OCI-LY7 (cell line): ENCODE results near the gene FBLN5.

Experiments
- EZH2phosphoT487 ChIP-seq: fragments of 200-600 bp; sonication (generic); IDR thresholded peaks from 2 replicates; pipeline ENCODE4 v1.6.1; 2018; ENCODE audit warnings: low read depth, borderline replicate concordance, mild to moderate bottlenecking, mixed run types, antibody characterized with exemption, low read length, moderate library complexity, mixed read lengths
- TF ChIP-seq, protein P1 (sequence below): fragments of 200-600 bp; sonication (generic); conservative IDR thresholded peaks from 2 replicates; pipeline ENCODE4 v1.5.1; 2014; ENCODE audit warnings: mild to moderate bottlenecking, antibody characterized with exemption, low read length, moderate library complexity, mixed read lengths

GRCh38 chr14:91940209-91940608 lies 7.3 kb downstream of the FBLN5 start:
- TF ChIP-seq, protein P1, sequence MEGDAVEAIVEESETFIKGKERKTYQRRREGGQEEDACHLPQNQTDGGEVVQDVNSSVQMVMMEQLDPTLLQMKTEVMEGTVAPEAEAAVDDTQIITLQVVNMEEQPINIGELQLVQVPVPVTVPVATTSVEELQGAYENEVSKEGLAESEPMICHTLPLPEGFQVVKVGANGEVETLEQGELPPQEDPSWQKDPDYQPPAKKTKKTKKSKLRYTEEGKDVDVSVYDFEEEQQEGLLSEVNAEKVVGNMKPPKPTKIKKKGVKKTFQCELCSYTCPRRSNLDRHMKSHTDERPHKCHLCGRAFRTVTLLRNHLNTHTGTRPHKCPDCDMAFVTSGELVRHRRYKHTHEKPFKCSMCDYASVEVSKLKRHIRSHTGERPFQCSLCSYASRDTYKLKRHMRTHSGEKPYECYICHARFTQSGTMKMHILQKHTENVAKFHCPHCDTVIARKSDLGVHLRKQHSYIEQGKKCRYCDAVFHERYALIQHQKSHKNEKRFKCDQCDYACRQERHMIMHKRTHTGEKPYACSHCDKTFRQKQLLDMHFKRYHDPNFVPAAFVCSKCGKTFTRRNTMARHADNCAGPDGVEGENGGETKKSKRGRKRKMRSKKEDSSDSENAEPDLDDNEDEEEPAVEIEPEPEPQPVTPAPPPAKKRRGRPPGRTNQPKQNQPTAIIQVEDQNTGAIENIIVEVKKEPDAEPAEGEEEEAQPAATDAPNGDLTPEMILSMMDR: no peak
- TF ChIP-seq EZH2phosphoT487: no peak
